Activated CD4-positive, alpha-beta memory T cell treated with anti-CD3 and anti-CD28 coated beads for 36 hours (primary cell): ENCODE measurements around the gene CBX3. TPM values are rescaled to one million over a fixed set of nuclear protein-coding genes. Genes with fewer than 3 reads are reported as not detected.
"Not testable (repeated sequence)": the region's sequence is repeated elsewhere in the genome, so short reads cannot be mapped to it uniquely, and the experiment has no call there.

Source experiments
- CTCF ChIA-PET: fragments of 350-600 bp; sonication (Branson Sonifier 250); formaldehyde crosslinking; loops from one replicate; lab custom pipeline; 2021; ENCODE audit warnings: antibody characterized with exemption, inconsistent platforms; lab: Charles Lee
- POLR2A ChIA-PET: fragments of 350-600 bp; sonication (Branson Sonifier 250); formaldehyde crosslinking; loops from one replicate; lab custom pipeline; 2021; ENCODE audit warnings: antibody characterized with exemption; lab: Charles Lee
- DNase-seq: peaks from one replicate; pipeline ENCODE4 v3.0.0-alpha.2; 2020
- H3K27ac Mint-ChIP-seq: one replicate; pipeline ENCODE4 v1.8.0; 2021; ENCODE audit warnings: mixed read lengths
- H3K27me3 Mint-ChIP-seq: one replicate; pipeline ENCODE4 v1.8.0; 2021; ENCODE audit warnings: mixed read lengths
- H3K36me3 Mint-ChIP-seq: one replicate; pipeline ENCODE4 v1.8.0; 2021; ENCODE audit warnings: mixed read lengths
- H3K4me1 Mint-ChIP-seq: one replicate; pipeline ENCODE4 v1.8.0; 2021; ENCODE audit warnings: low read depth, mixed read lengths
- H3K4me3 Mint-ChIP-seq: one replicate; pipeline ENCODE4 v1.8.0; 2021; ENCODE audit warnings: mild to moderate bottlenecking, mixed read lengths
- H3K9me3 Mint-ChIP-seq: one replicate; pipeline ENCODE4 v1.8.0; 2021; ENCODE audit warnings: mixed read lengths
- intact Hi-C: fragments of 100-400 bp; cut with micrococcal nuclease; formaldehyde crosslinking; loops from one replicate; pipeline ENCODE4 v1.15.1; 2023
- total RNA-seq, 2 experiments: library from RNA; stranded (reverse); gene quantifications; one replicate each; pipeline ENCODE4 v1.2.3, GENCODE V29; 2021

CBX3 gene
- total RNA-seq, 2 experiments from 2014 or later: 278 to 281 TPM

DNA sequence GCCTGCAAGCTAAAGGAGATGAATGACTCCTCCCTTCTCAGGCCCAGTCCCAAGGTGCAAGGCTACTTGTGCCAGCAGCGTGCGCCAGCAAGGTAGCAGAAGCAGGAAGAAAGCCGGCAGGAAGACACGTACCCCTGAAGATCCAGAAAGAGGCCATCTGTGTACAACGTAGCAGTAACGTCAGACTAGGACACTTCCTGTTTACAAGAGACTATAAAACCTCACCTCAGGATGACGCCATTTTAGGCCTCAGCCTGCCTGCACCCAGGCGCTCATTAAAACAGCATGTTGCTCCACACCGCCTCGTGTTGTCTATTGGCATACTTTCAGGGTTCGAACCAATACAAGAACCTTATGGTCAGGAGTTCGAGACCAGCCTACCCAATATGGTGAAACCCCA, 48.7 kb downstream of the CBX3 start:
- DNase-seq: no peak
- no peak overlapping the region for H3K27ac Mint-ChIP-seq
- no peaks in the 10 kb centered on the region for H3K9me3 Mint-ChIP-seq
- no peak overlapping the region for H3K4me3 Mint-ChIP-seq
- no peaks in the 10 kb centered on the region for H3K4me1 Mint-ChIP-seq
- H3K36me3 Mint-ChIP-seq: no peaks in the 10 kb centered on the region
- ChIA-PET CTCF (no interaction called here), POLR2A (no interaction called here)
- no peaks in the 10 kb centered on the region for H3K27me3 Mint-ChIP-seq
- intact Hi-C loops: no loop called here

- H3K27me3 Mint-ChIP-seq, CTCF ChIA-PET, intact Hi-C loops, H3K36me3 Mint-ChIP-seq, POLR2A ChIA-PET, H3K4me3 Mint-ChIP-seq, DNase-seq, H3K9me3 Mint-ChIP-seq, H3K27ac Mint-ChIP-seq: not testable (repeated sequence)
- peaks cover 11% of the 10 kb centered on the region for H3K4me1 Mint-ChIP-seq
Observed at GRCh38 chr7:26261866-26262265, 60.3 kb downstream of the CBX3 start.

Other genes with a start within 250 kb of the CBX3 start
- gene NFE2L3, start 49.5 kb upstream of the CBX3 start, total RNA-seq: 10 to 100 TPM; 27.3 to 30.3 TPM
- 100 to 1,000 TPM; 906 to 929 TPM for gene HNRNPA2B1, start 999 bp upstream of the CBX3 start, total RNA-seq
- gene SNX10, start 90.1 kb downstream of the CBX3 start, total RNA-seq: 10 to 100 TPM; 43.1 to 44.1 TPM